ENCODE measurements around the gene BRSK1.

DNA sequence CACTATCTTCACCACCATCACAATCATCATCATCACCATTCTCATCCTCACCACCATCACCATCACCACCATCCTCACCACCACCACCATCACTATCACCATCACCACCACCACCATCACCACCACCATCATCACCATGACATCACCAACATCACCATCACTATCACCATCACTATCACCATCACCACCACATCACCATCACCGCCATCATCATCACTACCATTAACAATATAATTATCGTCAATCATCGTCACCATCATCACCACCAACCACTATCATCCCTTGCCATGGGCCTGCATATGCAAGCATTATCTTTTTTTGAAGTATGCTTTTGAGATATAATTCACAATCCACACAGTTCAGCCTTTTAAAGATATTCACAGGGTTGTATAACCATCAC lies 17.4 kb upstream of the BRSK1 start:
- TF ChIP-seq, protein P1, sequence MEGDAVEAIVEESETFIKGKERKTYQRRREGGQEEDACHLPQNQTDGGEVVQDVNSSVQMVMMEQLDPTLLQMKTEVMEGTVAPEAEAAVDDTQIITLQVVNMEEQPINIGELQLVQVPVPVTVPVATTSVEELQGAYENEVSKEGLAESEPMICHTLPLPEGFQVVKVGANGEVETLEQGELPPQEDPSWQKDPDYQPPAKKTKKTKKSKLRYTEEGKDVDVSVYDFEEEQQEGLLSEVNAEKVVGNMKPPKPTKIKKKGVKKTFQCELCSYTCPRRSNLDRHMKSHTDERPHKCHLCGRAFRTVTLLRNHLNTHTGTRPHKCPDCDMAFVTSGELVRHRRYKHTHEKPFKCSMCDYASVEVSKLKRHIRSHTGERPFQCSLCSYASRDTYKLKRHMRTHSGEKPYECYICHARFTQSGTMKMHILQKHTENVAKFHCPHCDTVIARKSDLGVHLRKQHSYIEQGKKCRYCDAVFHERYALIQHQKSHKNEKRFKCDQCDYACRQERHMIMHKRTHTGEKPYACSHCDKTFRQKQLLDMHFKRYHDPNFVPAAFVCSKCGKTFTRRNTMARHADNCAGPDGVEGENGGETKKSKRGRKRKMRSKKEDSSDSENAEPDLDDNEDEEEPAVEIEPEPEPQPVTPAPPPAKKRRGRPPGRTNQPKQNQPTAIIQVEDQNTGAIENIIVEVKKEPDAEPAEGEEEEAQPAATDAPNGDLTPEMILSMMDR (IDR thresholded peaks at IDR 0.05), result no peak
- no peak for TF ChIP-seq POLR2AphosphoS5 (IDR thresholded peaks at IDR 0.05)
- TF ChIP-seq POLR2A (IDR thresholded peaks at IDR 0.05), result no peak
- TF ChIP-seq EP300 (IDR thresholded peaks at IDR 0.05), result no peak
